CD8-positive, alpha-beta memory T cell (primary cell): ENCODE data around the gene SMAD7. TPM values are rescaled to one million over a fixed set of nuclear protein-coding genes. Genes with fewer than 3 reads are reported as not detected.

Experiments used
- CTCF ChIA-PET: fragments of 350-600 bp; sonication (Branson Sonifier 250); formaldehyde crosslinking; loops from one replicate; lab custom pipeline; 2021; ENCODE audit warnings: antibody characterized with exemption; lab: Charles Lee
- POLR2A ChIA-PET: fragments of 350-600 bp; sonication (Branson Sonifier 250); formaldehyde crosslinking; loops from one replicate; lab custom pipeline; 2021; ENCODE audit warnings: antibody characterized with exemption; lab: Charles Lee
- DNase-seq, 5 donors: peaks; one replicate each; pipeline versions ENCODE4 v3.0.0 to v3.0.0-alpha.2; 2020 to 2022; ENCODE audit warnings: mixed read lengths in 1 of 5
- H3K27ac ChIP-seq: one replicate; pipeline ENCODE4 v1.7.0; 2013; ENCODE audit warnings: low read depth, mild to moderate bottlenecking, low read length, moderate library complexity
- H3K27me3 ChIP-seq: 2 replicates; pipeline ENCODE4 v1.7.0; 2013; ENCODE audit warnings: low read length, mild to moderate bottlenecking; ENCODE audit not compliant: insufficient read depth, poor library complexity, severe bottlenecking
- H3K36me3 ChIP-seq: 2 replicates; pipeline ENCODE4 v1.7.0; 2013; ENCODE audit warnings: mild to moderate bottlenecking, low read length, moderate library complexity; ENCODE audit not compliant: insufficient read depth
- H3K4me1 ChIP-seq: 2 replicates; pipeline ENCODE4 v1.7.0; 2013; ENCODE audit warnings: mild to moderate bottlenecking, low read length, moderate library complexity; ENCODE audit not compliant: insufficient read depth
- H3K4me3 ChIP-seq: 2 replicates; pipeline ENCODE4 v1.7.0; 2013; ENCODE audit warnings: mild to moderate bottlenecking, low read length
- H3K9me3 ChIP-seq: 2 replicates; pipeline ENCODE4 v1.7.0; 2013; ENCODE audit warnings: mild to moderate bottlenecking, low read length
- H3K27ac Mint-ChIP-seq, 8 donors: one replicate each; pipeline ENCODE4 v1.8.0; 2020 to 2021; ENCODE audit warnings: mixed read lengths in 8 of 8, mild to moderate bottlenecking in 6 of 8, inconsistent platforms in 3 of 8, moderate library complexity in 3 of 8
- H3K27me3 Mint-ChIP-seq, 2 donors: one replicate each; pipeline ENCODE4 v1.8.0; 2020 to 2021; ENCODE audit warnings: mixed read lengths in 2 of 2, mild to moderate bottlenecking in 1 of 2, moderate library complexity in 1 of 2
- H3K36me3 Mint-ChIP-seq, 3 donors: one replicate each; pipeline ENCODE4 v1.8.0; 2020 to 2021; ENCODE audit warnings: mixed read lengths in 3 of 3, inconsistent platforms in 1 of 3, mild to moderate bottlenecking in 1 of 3
- H3K4me1 Mint-ChIP-seq, 3 donors: one replicate each; pipeline ENCODE4 v1.8.0; 2020 to 2021; ENCODE audit warnings: mixed read lengths in 3 of 3, inconsistent platforms in 1 of 3, mild to moderate bottlenecking in 1 of 3
- H3K4me3 Mint-ChIP-seq, 7 donors: one replicate each; pipeline ENCODE4 v1.8.0; 2020 to 2021; ENCODE audit warnings: mixed read lengths in 7 of 7, mild to moderate bottlenecking in 6 of 7, moderate library complexity in 4 of 7, inconsistent platforms in 2 of 7
- H3K9me3 Mint-ChIP-seq, 5 donors: one replicate each; pipeline ENCODE4 v1.8.0; 2020 to 2022; ENCODE audit warnings: mixed read lengths in 5 of 5, mild to moderate bottlenecking in 3 of 5, moderate library complexity in 2 of 5, inconsistent platforms in 1 of 5
- polyA plus RNA-seq: library from polyadenylated mRNA; unstranded; fragments of 300-500 nt; fragmentation: Illumina TruSeq; gene quantifications from one replicate; pipeline ENCODE4 v1.2.3, GENCODE V29; 2021
- total RNA-seq, 2 experiments: library from RNA; stranded (reverse); gene quantifications; one replicate each; pipeline ENCODE4 v1.2.3, GENCODE V29; 2021

Gene SMAD7
- total and polyA plus RNA-seq, 3 experiments from 2014 or later: 7.0 to 23.3 (median 23.3) TPM

- ChIA-PET CTCF (no interaction called here), POLR2A (interaction anchor here (1.0 kb wide), 1 partner anchor 35 kb away, joined by 3 read pairs; no protein-coding TSS in a partner anchor)
- Histone ChIP-seq H3K4me3 (no peak overlapping the region), H3K4me1 (peaks cover 5% of the 10 kb centered on the region), H3K27me3 (no peaks in the 10 kb centered on the region), H3K9me3 (no peaks in the 10 kb centered on the region), H3K36me3 (no peaks in the 10 kb centered on the region), H3K27ac (no peak overlapping the region)
- Mint-ChIP-seq H3K4me3 (no peak overlapping the region), H3K36me3 (peaks cover 0 to 3% (median 0%) of the 10 kb centered on the region in 3 donors), H3K9me3 (no peaks in the 10 kb centered on the region), H3K27me3 (peaks cover 0 to 5% of the 10 kb centered on the region in 2 donors), H3K27ac (peak overlapping the region in 1 of 8 donors; percentile 19), H3K4me1 (peaks cover 9 to 19% (median 9%) of the 10 kb centered on the region in 3 donors)
- no peak for DNase-seq
These were observed 72.8 kb downstream of the SMAD7 start for GRCh38 chr18:48877941-48878340.

GRCh38 chr18:48876590-48876989 is 74.2 kb downstream of the SMAD7 start:
- peaks cover 0 to 3% (median 0%) of the 10 kb centered on the region in 3 donors for H3K36me3 Mint-ChIP-seq
- Histone ChIP-seq H3K36me3 (no peaks in the 10 kb centered on the region), H3K4me1 (peaks cover 5% of the 10 kb centered on the region), H3K4me3 (no peak overlapping the region), H3K27ac (no peak overlapping the region), H3K27me3 (no peaks in the 10 kb centered on the region), H3K9me3 (no peaks in the 10 kb centered on the region)
- no peaks in the 10 kb centered on the region for H3K9me3 Mint-ChIP-seq
- no peak overlapping the region for H3K4me3 Mint-ChIP-seq
- H3K27me3 Mint-ChIP-seq: peaks cover 0 to 3% of the 10 kb centered on the region in 2 donors
- CTCF ChIA-PET: interaction anchor here (0.7 to 1.4 kb wide), 2 partner anchors 8 to 37 kb away, joined by 3 read pairs; no protein-coding TSS in a partner anchor
- peaks cover 11 to 28% (median 18%) of the 10 kb centered on the region in 3 donors for H3K4me1 Mint-ChIP-seq
- POLR2A ChIA-PET: no interaction called here
- DNase-seq: no peak
- no peak overlapping the region for H3K27ac Mint-ChIP-seq

GRCh38 chr18:48875942-48876511 is 74.7 kb downstream of the SMAD7 start:
- CTCF ChIA-PET: interaction anchor here (1.4 kb wide), 1 partner anchor 37 kb away, joined by 3 read pairs; no protein-coding TSS in a partner anchor
- Mint-ChIP-seq H3K4me1 (peaks cover 12 to 34% (median 24%) of the 10 kb centered on the region in 3 donors), H3K27ac (peak overlapping the region in 1 of 8 donors; percentile 26), H3K9me3 (no peaks in the 10 kb centered on the region), H3K36me3 (peaks cover 0 to 3% (median 0%) of the 10 kb centered on the region in 3 donors), H3K27me3 (peaks cover 0 to 3% of the 10 kb centered on the region in 2 donors), H3K4me3 (no peak overlapping the region)
- POLR2A ChIA-PET: no interaction called here
- H3K4me1 ChIP-seq: peaks cover 5% of the 10 kb centered on the region
- no peaks in the 10 kb centered on the region for H3K9me3 ChIP-seq
- no peaks in the 10 kb centered on the region for H3K36me3 ChIP-seq
- H3K27ac ChIP-seq: no peak overlapping the region
- no peak overlapping the region for H3K4me3 ChIP-seq
- DNase-seq: no peak
- H3K27me3 ChIP-seq: no peaks in the 10 kb centered on the region

- DNase-seq: no peak
- H3K9me3 Mint-ChIP-seq: no peaks in the 10 kb centered on the region
- H3K27ac Mint-ChIP-seq: no peak overlapping the region
- ChIA-PET CTCF (no interaction called here), POLR2A (no interaction called here)
- no peak overlapping the region for H3K27ac ChIP-seq
- H3K27me3 ChIP-seq: no peaks in the 10 kb centered on the region
- no peaks in the 10 kb centered on the region for H3K4me1 ChIP-seq
- peaks cover 0 to 3% of the 10 kb centered on the region in 2 donors for H3K27me3 Mint-ChIP-seq
- H3K36me3 Mint-ChIP-seq: peaks cover 0 to 3% (median 0%) of the 10 kb centered on the region in 3 donors
- H3K36me3 ChIP-seq: no peaks in the 10 kb centered on the region
- H3K9me3 ChIP-seq: no peaks in the 10 kb centered on the region
- no peak overlapping the region for H3K4me3 Mint-ChIP-seq
- peaks cover 8 to 30% (median 19%) of the 10 kb centered on the region in 3 donors for H3K4me1 Mint-ChIP-seq
- H3K4me3 ChIP-seq: no peak overlapping the region
These were observed 75.3 kb downstream of the SMAD7 start for GRCh38 chr18:48875314-48875941.

- Histone ChIP-seq H3K27me3 (no peaks in the 10 kb centered on the region), H3K4me3 (no peak overlapping the region), H3K4me1 (peaks cover 3% of the 10 kb centered on the region), H3K9me3 (no peaks in the 10 kb centered on the region), H3K27ac (no peak overlapping the region), H3K36me3 (no peaks in the 10 kb centered on the region)
- H3K27ac Mint-ChIP-seq: peak overlapping the region in 2 of 8 donors; percentile 19 to 23
- DNase-seq: no peak
- H3K36me3 Mint-ChIP-seq: peaks cover 0 to 3% (median 0%) of the 10 kb centered on the region in 3 donors
- H3K4me1 Mint-ChIP-seq: peaks cover 6 to 27% (median 17%) of the 10 kb centered on the region in 3 donors
- no peaks in the 10 kb centered on the region for H3K27me3 Mint-ChIP-seq
- H3K4me3 Mint-ChIP-seq: no peak overlapping the region
- no peaks in the 10 kb centered on the region for H3K9me3 Mint-ChIP-seq
- ChIA-PET POLR2A (no interaction called here), CTCF (no interaction called here)
These were observed 76.0 kb downstream of the SMAD7 start for GRCh38 chr18:48874701-48875162.

GRCh38 chr18:48874233-48874632 is 76.5 kb downstream of the SMAD7 start:
- no peak overlapping the region for H3K27ac ChIP-seq
- H3K9me3 ChIP-seq: no peaks in the 10 kb centered on the region
- no peaks in the 10 kb centered on the region for H3K36me3 ChIP-seq
- no peaks in the 10 kb centered on the region for H3K9me3 Mint-ChIP-seq
- no peak overlapping the region for H3K4me3 Mint-ChIP-seq
- peaks cover 8% of the 10 kb centered on the region for H3K4me1 ChIP-seq
- H3K27me3 ChIP-seq: no peaks in the 10 kb centered on the region
- CTCF ChIA-PET: interaction anchor here (0.8 kb wide), 1 partner anchor 83 kb away, joined by 3 read pairs; no protein-coding TSS in a partner anchor
- H3K36me3 Mint-ChIP-seq: peaks cover 0 to 3% (median 0%) of the 10 kb centered on the region in 3 donors
- POLR2A ChIA-PET: no interaction called here
- no peak overlapping the region for H3K4me3 ChIP-seq
- H3K27ac Mint-ChIP-seq: peak overlapping the region in 2 of 8 donors; percentile 17 to 23
- H3K4me1 Mint-ChIP-seq: peaks cover 11 to 32% (median 22%) of the 10 kb centered on the region in 3 donors
- no peaks in the 10 kb centered on the region for H3K27me3 Mint-ChIP-seq
- DNase-seq: no peak

- H3K9me3 Mint-ChIP-seq: no peaks in the 10 kb centered on the region
- H3K27ac ChIP-seq: no peak overlapping the region
- H3K27me3 Mint-ChIP-seq: no peaks in the 10 kb centered on the region
- H3K9me3 ChIP-seq: no peaks in the 10 kb centered on the region
- no peaks in the 10 kb centered on the region for H3K36me3 ChIP-seq
- peak overlapping the region in 5 of 8 donors; percentile 7 to 82 (median 46) for H3K27ac Mint-ChIP-seq
- H3K4me3 Mint-ChIP-seq: no peak overlapping the region
- CTCF ChIA-PET: interaction anchor here (1.1 to 1.5 kb wide), 2 partner anchors 11 to 95 kb away, joined by 3 to 5 read pairs; no protein-coding TSS in a partner anchor
- no peaks in the 10 kb centered on the region for H3K27me3 ChIP-seq
- H3K4me3 ChIP-seq: no peak overlapping the region
- peaks cover 25 to 42% (median 37%) of the 10 kb centered on the region in 3 donors for H3K4me1 Mint-ChIP-seq
- POLR2A ChIA-PET: interaction anchor here (0.5 to 0.7 kb wide), 2 partner anchors 19 to 25 kb away, joined by 3 to 4 read pairs; no protein-coding TSS in a partner anchor
- no peak for DNase-seq
- no peaks in the 10 kb centered on the region for H3K36me3 Mint-ChIP-seq
- H3K4me1 ChIP-seq: peaks cover 23% of the 10 kb centered on the region
These were observed 78.3 kb downstream of the SMAD7 start for GRCh38 chr18:48872234-48873145.
